ENCODE data around the gene KCP.

Gene KCP

GRCh38 chr7:128868624-128869137 lies 41.8 kb downstream of the KCP start:
- CTCF ChIA-PET: interaction anchor here (0.6 kb wide), 1 partner anchor 40 kb away, joined by 3 read pairs; no protein-coding TSS in a partner anchor

GRCh38 chr7:128867842-128868623 lies 42.5 kb downstream of the KCP start:
- ChIA-PET CTCF (no interaction called here), POLR2A (ENCODE audit: low non-redundant PET) (no interaction called here)
- peak overlapping the region; percentile 71 for H3K27ac ChIP-seq
- no peak for DNase-seq (ENCODE audit: low spot score)
- TF ChIP-seq CTCF (conservative IDR thresholded peaks at IDR 0.05; ENCODE audit: low read depth): no peak

More at GRCh38 chr7:128868624-128869137, 41.8 kb downstream of the KCP start:
- DNase-seq (ENCODE audit: low spot score): no peak
- H3K27ac ChIP-seq: peak overlapping the region; percentile 71
- POLR2A ChIA-PET (ENCODE audit: low non-redundant PET): no interaction called here
- no peak for TF ChIP-seq CTCF (conservative IDR thresholded peaks at IDR 0.05; ENCODE audit: low read depth)

- no peak for TF ChIP-seq CTCF (conservative IDR thresholded peaks at IDR 0.05; ENCODE audit: low read depth)
- peak overlapping the region; percentile 71 for H3K27ac ChIP-seq
- POLR2A ChIA-PET (ENCODE audit: low non-redundant PET): no interaction called here
- DNase-seq (ENCODE audit: low spot score): no peak
- CTCF ChIA-PET: interaction anchor here (0.6 to 0.7 kb wide), 2 partner anchors 16 to 201 kb away, joined by 3 read pairs; no protein-coding TSS in a partner anchor
These were observed 43.3 kb downstream of the KCP start for GRCh38 chr7:128867241-128867640.

GRCh38 chr7:128865996-128866877 lies 44.3 kb downstream of the KCP start:
- ChIA-PET POLR2A (ENCODE audit: low non-redundant PET) (no interaction called here), CTCF (interaction anchor here (0.7 kb wide), 1 partner anchor 17 kb away, joined by 3 read pairs; no protein-coding TSS in a partner anchor)
- H3K27ac ChIP-seq: peak overlapping the region; percentile 71
- no peak for TF ChIP-seq CTCF (conservative IDR thresholded peaks at IDR 0.05; ENCODE audit: low read depth)
- DNase-seq (ENCODE audit: low spot score): no peak

- ChIA-PET POLR2A (ENCODE audit: low non-redundant PET) (no interaction called here), CTCF (interaction anchor here (0.7 kb wide), 1 partner anchor 517 kb away, joined by 3 read pairs; no protein-coding TSS in a partner anchor)
- no peak overlapping the region; the same call in 1 of the 2 replicates for H3K27ac ChIP-seq
- DNase-seq (ENCODE audit: low spot score): no peak
- TF ChIP-seq CTCF (conservative IDR thresholded peaks at IDR 0.05; ENCODE audit: low read depth): no peak
These were observed 45.2 kb downstream of the KCP start for GRCh38 chr7:128865303-128865702.

- TF ChIP-seq CTCF (conservative IDR thresholded peaks at IDR 0.05; ENCODE audit: low read depth): peak; percentile 77
- H3K27ac ChIP-seq: peak overlapping the region; percentile 76
- CTCF ChIA-PET: interaction anchor here (0.6 to 1.5 kb wide), 5 partner anchors 17 to 228 kb away, joined by 3 to 5 read pairs (median 4); no protein-coding TSS in a partner anchor
- POLR2A ChIA-PET (ENCODE audit: low non-redundant PET): no interaction called here
- DNase-seq (ENCODE audit: low spot score): peak; percentile 70
These were observed 47.0 kb downstream of the KCP start for GRCh38 chr7:128863433-128863989.
